Smooth muscle cell (in vitro differentiated cells): ENCODE measurements around the gene KIF13A. TPM values are rescaled to one million over a fixed set of nuclear protein-coding genes. Genes with fewer than 3 reads are reported as not detected.
"Not testable (repeated sequence)": the region's sequence is repeated elsewhere in the genome, so short reads cannot be mapped to it uniquely, and the experiment has no call there.

ENCODE experiments used
- DNase-seq: peaks from one replicate; lab custom pipeline; 2025; ENCODE audit not compliant: unreplicated experiment; lab: John Stamatoyannopoulos, UW
- H2AFZ ChIP-seq: fragments of 200-600 bp; sonication (generic); 2 replicates; pipeline ENCODE4 v1.6.0; 2016; ENCODE audit warnings: antibody characterized with exemption, low read depth, mild to moderate bottlenecking
- H3F3A ChIP-seq: fragments of 200-600 bp; sonication (generic); 2 replicates; pipeline ENCODE4 v1.6.0; 2017; ENCODE audit warnings: antibody characterized with exemption, low read depth
- H3K27ac ChIP-seq: fragments of 200-600 bp; sonication (generic); 2 replicates; pipeline ENCODE4 v1.5.1; 2016; ENCODE audit warnings: low read depth, mild to moderate bottlenecking
- H3K27me3 ChIP-seq: fragments of 200-600 bp; sonication (generic); 2 replicates; pipeline ENCODE4 v1.6.1; 2016; ENCODE audit warnings: low read depth, mild to moderate bottlenecking
- H3K36me3 ChIP-seq: fragments of 200-600 bp; sonication (generic); 2 replicates; pipeline ENCODE4 v1.5.1; 2016; ENCODE audit warnings: low read depth
- H3K4me1 ChIP-seq: fragments of 200-600 bp; sonication (generic); 2 replicates; pipeline ENCODE4 v1.5.1; 2016; ENCODE audit warnings: low read depth
- H3K4me2 ChIP-seq: fragments of 200-600 bp; sonication (generic); 2 replicates; pipeline ENCODE4 v1.6.0; 2016; ENCODE audit warnings: mild to moderate bottlenecking
- H3K4me3 ChIP-seq: fragments of 200-600 bp; sonication (generic); 2 replicates; pipeline ENCODE4 v1.5.1; 2016; ENCODE audit warnings: mild to moderate bottlenecking
- H3K79me2 ChIP-seq: fragments of 200-600 bp; sonication (generic); 2 replicates; pipeline ENCODE4 v1.6.0; 2016; ENCODE audit warnings: low read depth, mild to moderate bottlenecking
- H3K9ac ChIP-seq: fragments of 200-600 bp; sonication (generic); 2 replicates; pipeline ENCODE4 v1.6.0; 2016; ENCODE audit warnings: low read depth
- H3K9me3 ChIP-seq: fragments of 200-600 bp; sonication (generic); replicated peaks from 2 replicates; pipeline ENCODE4 v1.5.1; 2016; ENCODE audit warnings: low read depth
- H4K20me1 ChIP-seq: fragments of 200-600 bp; sonication (generic); 2 replicates; pipeline ENCODE4 v1.6.0; 2016; ENCODE audit warnings: low read depth
- WGBS: methylation state at CpG from one replicate; pipeline ENCODE4 v1.1.7; 2016; ENCODE audit warnings: low lambda C conversion rate; 5-methylcytosine and 5-hydroxymethylcytosine counted together
- polyA plus RNA-seq: library from polyadenylated mRNA; unstranded; fragments of >200 nt; fragmentation: Nextera tagmentation; extraction: Ambion mirVana; gene quantifications from 2 replicates; pipeline ENCODE4 v1.2.1, GENCODE V29; 2016
- total RNA-seq: library from RNA; depleted of rRNA; stranded (reverse); fragments of >200 nt; gene quantifications from 2 replicates; pipeline ENCODE4 v1.2.3, GENCODE V29; 2014
- TF ChIP-seq, protein P1 (sequence below): fragments of 200-600 bp; sonication (generic); IDR thresholded peaks from 2 replicates; pipeline ENCODE4 v1.5.1; 2017; ENCODE audit warnings: borderline replicate concordance, mild to moderate bottlenecking, antibody characterized with exemption; ENCODE audit not compliant: insufficient read depth, poor library complexity, severe bottlenecking

Gene KIF13A
- total and polyA plus RNA-seq, 2 experiments from 2014 or later, result 10.4 to 28.4 TPM

DNA sequence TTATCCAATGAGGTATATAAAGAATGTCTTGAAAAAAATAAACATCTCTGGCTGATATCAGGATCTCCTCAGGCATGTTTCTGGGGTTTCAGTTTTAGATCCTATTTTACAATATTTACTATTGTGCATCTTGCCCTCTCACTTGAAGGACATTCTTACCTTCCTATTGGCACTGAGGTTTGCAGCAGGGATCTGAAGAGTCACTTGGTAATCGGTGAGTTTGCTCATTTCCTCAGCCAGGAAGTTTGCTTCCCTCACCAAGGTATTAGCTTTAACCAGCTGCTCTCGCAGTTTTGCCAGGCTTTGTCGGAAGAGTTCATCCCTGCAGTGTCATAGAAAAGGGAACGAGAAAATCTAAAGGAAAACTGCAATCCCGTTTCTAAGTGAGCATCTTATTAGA, 178.8 kb downstream of the KIF13A start:
- no peak overlapping the region for H2AFZ ChIP-seq
- no peak overlapping the region for H3K4me2 ChIP-seq
- no peaks in the 10 kb centered on the region for H3F3A ChIP-seq
- H3K27ac ChIP-seq, result no peak overlapping the region
- no peaks in the 10 kb centered on the region for H3K27me3 ChIP-seq
- peaks cover 5% of the 10 kb centered on the region for H3K36me3 ChIP-seq
- H3K9me3 ChIP-seq, result no peaks in the 10 kb centered on the region
- H3K4me1 ChIP-seq, result no peaks in the 10 kb centered on the region
- H3K79me2 ChIP-seq, result no peaks in the 10 kb centered on the region
- no peak overlapping the region for H3K9ac ChIP-seq
- TF ChIP-seq, protein P1, sequence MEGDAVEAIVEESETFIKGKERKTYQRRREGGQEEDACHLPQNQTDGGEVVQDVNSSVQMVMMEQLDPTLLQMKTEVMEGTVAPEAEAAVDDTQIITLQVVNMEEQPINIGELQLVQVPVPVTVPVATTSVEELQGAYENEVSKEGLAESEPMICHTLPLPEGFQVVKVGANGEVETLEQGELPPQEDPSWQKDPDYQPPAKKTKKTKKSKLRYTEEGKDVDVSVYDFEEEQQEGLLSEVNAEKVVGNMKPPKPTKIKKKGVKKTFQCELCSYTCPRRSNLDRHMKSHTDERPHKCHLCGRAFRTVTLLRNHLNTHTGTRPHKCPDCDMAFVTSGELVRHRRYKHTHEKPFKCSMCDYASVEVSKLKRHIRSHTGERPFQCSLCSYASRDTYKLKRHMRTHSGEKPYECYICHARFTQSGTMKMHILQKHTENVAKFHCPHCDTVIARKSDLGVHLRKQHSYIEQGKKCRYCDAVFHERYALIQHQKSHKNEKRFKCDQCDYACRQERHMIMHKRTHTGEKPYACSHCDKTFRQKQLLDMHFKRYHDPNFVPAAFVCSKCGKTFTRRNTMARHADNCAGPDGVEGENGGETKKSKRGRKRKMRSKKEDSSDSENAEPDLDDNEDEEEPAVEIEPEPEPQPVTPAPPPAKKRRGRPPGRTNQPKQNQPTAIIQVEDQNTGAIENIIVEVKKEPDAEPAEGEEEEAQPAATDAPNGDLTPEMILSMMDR, result no peak
- H4K20me1 ChIP-seq, result no peaks in the 10 kb centered on the region
- DNase-seq, result no peak
- no peak overlapping the region for H3K4me3 ChIP-seq
- WGBS, result 98% methylated on average over 5 of the region's 5 CpGs

DNA sequence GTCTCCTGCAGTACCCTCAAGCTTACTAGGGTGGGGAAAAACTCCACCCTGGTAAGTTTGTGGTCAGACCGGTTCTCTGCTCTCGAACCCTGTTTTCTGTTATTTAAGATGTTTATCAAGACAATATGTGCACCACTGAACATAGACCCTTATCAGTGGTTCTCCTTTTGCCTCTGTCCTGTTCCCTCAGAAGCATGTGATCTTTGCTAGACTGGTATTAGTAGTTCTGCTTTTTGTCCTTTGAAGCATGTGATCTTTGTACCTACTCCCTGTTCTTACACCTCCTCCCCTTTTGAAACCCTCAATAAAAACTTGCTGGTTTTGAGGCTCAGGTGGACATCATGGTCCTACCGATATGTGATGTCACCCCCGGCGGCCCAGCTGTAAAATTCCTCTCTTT, 180.0 kb downstream of the KIF13A start:
- not testable (repeated sequence) for H3K9ac ChIP-seq

DNA sequence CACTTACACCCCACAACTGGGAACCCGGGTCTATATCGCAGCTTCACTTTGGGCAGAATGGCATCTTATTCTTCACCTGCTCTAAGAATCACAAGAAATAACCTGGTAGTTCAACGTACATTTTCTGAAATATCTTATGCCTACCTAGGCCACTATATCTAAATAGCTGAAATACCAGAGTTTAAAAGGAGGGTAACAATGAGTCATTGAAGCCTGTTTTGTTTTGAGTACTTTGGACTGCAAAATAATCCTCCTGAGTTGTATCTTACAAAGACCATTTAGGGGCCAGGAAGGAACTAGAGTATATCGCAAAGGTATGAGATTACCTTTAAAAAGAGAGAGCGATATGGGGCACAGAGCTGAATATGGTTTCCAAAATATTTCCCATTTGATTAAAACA, 184.0 kb downstream of the KIF13A start:
- Histone ChIP-seq H3K36me3 (peaks cover 7% of the 10 kb centered on the region), H3K27ac (no peak overlapping the region), H3K4me1 (no peaks in the 10 kb centered on the region), H3K4me2 (no peak overlapping the region), H3K79me2 (no peaks in the 10 kb centered on the region), H3K9ac (no peak overlapping the region), H4K20me1 (no peaks in the 10 kb centered on the region), H3K4me3 (no peak overlapping the region), H3K9me3 (no peaks in the 10 kb centered on the region), H2AFZ (no peak overlapping the region), H3K27me3 (no peaks in the 10 kb centered on the region), H3F3A (no peaks in the 10 kb centered on the region)
- TF ChIP-seq, protein P1, result no peak
- WGBS, result 92% methylated on average over 5 of the region's 5 CpGs
- DNase-seq, result no peak

More for the DNA sequence above, 180.0 kb downstream of the KIF13A start:
- not testable (repeated sequence) for H3K4me3 ChIP-seq, H3K36me3 ChIP-seq, H2AFZ ChIP-seq, H3K79me2 ChIP-seq, H3K27ac ChIP-seq, H3K4me1 ChIP-seq, DNase-seq, H3K4me2 ChIP-seq, H3K9me3 ChIP-seq, H3F3A ChIP-seq, H3K27me3 ChIP-seq, H4K20me1 ChIP-seq
- 99% methylated on average over 5 of the region's 5 CpGs for WGBS

DNA sequence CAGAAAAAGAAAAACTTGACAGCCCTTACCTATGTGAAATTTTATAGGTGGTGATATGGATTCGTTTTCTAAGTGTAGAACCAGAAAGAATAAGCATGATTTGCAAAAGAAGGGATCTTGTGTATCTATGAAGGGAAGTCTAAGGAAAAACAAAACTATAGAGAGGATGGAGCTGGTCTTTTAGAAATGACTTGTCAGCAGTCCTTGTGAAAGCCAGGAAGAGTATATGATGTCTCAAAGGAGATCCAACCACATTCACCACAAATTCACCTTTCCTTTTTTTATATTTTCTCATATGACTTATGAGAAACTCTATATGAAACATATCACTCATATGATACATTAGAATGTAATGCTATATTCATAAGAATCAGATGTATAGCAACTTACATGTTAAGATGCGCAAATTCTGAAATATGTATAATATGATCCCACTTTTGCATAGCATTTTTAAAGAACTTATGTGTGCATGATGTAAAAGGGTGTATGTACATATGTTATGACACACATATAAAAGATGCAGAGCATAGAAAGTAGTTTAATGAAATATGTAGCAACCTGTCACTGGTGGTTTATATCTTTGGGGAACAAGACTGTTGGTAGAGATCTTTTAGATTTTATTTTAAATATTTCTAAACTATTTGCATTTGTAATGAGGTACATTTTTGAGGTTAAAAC, 188.8 kb downstream of the KIF13A start:
- Histone ChIP-seq H4K20me1 (no peaks in the 10 kb centered on the region), H3K36me3 (peaks cover 9% of the 10 kb centered on the region), H3K79me2 (no peaks in the 10 kb centered on the region), H3K4me2 (no peak overlapping the region), H2AFZ (no peak overlapping the region), H3K27me3 (no peaks in the 10 kb centered on the region), H3K27ac (no peak overlapping the region), H3K4me3 (no peak overlapping the region), H3K4me1 (no peaks in the 10 kb centered on the region), H3K9me3 (no peaks in the 10 kb centered on the region), H3K9ac (no peak overlapping the region), H3F3A (no peaks in the 10 kb centered on the region)
- DNase-seq, result no peak
- 91% methylated on average over 2 of the region's 2 CpGs for WGBS
- TF ChIP-seq, protein P1, result no peak
